Measurements from ENCODE around the gene SHLD1.
"Not testable (repeated sequence)": the region's sequence is repeated elsewhere in the genome, so short reads cannot be mapped to it uniquely, and the experiment has no call there.

SHLD1 gene

DNA sequence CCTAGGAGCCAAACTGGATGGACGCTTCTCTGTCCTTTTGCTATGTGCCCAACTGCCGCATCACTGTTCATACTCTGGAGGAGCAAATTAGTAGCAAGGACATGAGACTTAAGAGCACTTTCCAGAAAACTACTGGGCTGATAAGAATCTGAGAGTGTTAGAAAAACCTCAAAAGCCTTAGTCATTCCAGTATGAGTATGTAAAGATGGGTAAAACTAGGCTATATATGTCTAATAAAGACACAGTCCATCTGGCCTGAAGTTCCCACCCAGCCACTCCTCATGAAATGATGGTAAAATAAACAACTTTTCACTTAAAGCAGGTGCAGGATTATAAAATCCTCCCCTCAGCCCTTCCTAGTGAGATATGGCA lies 30.6 kb downstream of the SHLD1 start:
- DNase-seq (ENCODE audit: low read depth, low spot score), result no peak

DNA sequence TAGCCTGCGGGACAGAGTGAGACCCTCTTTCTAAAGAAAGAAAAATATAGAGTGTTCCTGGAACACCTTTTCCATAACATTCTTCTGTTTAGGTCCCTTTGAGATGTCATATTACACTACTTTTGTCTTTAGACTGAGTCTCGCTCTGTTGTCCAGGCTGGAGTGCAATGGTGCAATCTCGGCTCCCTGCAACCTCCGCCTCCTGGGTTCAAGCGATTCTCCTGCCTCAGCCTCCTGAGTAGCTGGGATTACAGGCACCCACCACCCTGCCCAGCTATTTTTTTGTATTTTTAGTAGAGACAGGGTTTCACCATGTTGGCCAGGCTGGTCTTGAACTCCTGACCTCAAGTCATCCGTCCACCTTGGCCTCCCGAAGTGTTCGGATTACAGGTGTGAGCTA lies 31.2 kb downstream of the SHLD1 start:
- not testable (repeated sequence) for DNase-seq (ENCODE audit: low read depth, low spot score)

DNA sequence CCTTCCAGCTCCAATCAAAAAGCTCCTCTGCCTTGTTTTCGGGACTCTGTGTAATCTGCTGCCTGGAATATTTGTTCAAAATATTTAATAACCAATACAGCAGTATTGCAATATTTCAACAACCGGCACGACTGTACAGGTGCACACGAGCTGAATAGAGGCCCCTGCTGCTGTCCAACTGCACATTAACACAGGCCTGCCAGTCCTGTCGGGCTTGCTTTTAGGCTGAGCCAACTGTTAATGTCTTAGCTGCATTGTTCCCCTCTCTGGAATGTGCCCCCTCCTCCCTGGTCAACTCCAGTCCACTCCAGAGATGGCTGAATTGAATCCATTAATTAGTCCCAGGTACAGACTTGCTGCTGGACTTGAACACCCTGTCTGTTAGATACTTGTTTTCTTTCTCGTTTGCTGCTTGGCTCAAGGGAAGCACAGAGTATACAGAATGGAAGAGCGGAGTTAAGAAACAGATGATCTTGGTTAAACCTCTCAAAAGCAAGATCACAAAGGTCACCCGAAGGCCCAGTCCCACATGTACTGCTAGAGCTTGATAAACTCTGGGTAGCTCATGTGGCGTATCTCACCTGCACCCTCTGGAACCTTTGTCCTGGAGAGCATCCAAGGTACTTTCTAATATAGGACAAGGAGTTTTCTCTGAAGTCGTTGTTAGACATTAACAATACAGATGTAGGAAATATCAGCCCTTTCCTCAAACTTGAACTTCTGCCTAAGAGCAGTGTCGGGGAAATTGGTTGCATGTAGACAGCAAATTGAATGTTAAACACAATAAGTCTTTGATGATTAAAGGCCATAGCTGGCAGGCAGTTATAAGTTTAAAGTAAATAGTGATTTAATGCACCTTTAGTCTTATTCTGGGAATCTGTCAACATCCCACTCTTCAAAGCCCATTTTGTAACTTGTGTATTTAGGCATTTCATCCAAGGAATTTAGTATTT lies 31.9 kb downstream of the SHLD1 start:
- no peak for DNase-seq (ENCODE audit: low read depth, low spot score)

DNA sequence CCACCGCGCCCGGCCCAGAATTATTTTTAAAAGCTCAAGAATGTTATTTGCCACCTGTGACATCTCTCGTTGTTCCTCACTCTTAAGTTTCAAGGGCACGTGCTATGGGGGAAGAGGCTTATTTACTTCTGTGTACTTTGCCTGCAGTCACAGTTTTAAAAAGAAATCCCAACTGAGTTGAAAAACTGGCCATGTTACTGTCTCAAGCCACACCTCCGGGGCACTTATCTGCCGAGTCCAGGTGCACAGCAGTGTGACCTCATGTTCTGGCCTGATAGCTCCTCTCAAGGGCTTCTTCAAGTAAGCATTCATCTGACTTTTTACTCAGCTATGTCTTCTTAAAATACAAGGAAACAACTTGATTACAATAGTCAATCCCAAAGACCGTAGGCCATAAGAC lies 34.5 kb downstream of the SHLD1 start:
- DNase-seq (ENCODE audit: low read depth, low spot score), result no peak

DNA sequence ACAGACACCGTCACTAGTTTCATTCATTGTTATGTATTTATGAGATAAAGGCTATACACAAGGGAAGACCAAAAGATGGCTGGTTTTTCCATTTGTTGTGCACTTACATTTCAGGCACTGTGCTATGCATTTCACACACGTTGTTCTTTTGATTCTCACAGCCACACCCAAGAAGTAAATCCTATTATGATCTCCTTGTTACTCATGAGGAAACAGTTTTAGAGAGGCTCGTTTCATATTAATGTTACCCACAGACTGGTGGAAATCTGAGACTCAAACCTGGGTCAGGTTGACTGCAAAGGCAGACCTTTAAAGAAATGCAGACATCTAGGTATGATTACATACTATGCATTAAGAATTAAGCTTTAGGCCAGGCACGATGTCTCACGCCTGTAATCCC lies 34.9 kb downstream of the SHLD1 start:
- no peak for DNase-seq (ENCODE audit: low read depth, low spot score)

DNA sequence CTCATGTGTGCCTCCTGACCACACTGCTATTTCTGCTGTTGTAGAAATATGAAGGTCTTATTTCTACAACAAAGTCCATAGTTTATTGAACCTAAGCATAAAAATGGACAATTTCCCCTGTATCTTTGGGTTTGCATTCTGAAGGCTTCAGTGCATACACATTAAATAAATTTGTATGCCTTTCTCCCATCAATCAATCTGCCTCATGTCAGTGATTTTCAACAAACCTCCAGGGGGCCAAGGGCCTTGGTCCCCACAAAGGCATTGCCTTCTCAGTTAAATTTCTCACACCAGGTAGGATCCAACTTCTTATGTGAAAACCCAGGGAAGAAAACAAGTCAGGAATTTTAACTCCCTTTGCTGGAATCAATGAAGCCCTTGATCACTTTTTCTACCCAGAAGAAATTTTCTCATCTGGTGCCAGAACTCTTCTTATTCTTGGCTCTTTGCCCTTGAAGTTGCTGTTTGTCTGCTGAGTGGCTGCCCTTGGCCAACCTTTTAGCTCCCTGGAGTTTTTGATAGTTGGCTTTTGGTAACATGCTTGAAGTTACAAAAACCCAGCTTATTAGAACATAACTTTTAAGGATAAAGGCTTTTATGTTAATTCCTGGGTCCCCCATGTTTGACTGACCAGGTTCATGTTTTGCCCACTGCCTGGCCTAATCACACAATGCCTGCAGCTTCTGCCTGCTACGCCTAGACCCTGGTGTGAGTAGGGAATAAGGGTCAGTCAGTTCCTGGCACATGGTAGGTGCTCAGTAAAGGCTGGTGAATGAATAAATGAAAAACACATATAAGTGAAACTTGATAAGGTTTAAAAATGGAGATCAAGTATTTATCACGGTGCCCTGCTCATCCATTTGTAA lies 37.0 kb downstream of the SHLD1 start:
- no peak for DNase-seq (ENCODE audit: low read depth, low spot score)

DNA sequence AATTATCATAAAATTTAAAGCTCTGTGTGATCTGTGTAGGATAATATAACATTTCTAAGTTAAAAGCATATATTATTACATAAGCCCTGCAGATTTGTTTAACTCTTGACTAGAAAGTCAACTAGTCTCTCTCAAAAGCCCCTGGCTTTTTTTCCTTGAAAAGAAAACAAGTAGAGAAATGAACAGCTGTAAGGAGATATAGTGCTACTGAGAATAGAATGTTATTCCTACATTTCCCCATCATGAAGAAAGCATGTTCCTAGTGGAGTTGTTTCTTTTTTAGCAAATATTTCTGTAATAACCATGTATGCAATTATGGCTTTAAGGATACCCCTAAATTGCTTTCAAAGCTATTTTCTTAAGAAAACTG lies 37.6 kb downstream of the SHLD1 start:
- no peak for DNase-seq (ENCODE audit: low read depth, low spot score)

DNA sequence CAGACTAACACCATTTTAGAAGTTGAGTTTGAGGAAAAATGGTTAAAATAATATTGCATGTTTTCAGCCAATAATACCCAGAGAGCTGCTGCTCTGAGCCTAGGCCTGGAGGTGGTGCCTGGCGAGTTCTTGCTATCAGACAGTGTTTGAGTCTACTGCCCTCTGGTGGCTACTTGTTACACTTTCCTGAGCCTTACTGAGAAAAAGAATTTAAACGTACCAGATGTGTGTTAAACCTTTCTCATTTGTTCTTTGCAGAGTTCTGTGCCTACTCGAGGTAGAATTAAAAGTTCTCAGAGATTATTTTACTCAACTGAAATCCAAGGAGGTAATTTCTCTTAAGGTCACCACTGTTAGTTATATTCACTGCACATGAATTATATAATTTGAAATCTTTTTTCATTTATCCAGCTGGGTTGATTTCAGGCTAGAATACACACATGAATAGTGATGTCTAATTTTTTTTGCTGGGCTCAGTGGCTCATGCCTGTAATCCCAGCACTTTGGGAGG lies 38.2 kb downstream of the SHLD1 start:
- peak; percentile 72 for DNase-seq (ENCODE audit: low read depth, low spot score)

DNA sequence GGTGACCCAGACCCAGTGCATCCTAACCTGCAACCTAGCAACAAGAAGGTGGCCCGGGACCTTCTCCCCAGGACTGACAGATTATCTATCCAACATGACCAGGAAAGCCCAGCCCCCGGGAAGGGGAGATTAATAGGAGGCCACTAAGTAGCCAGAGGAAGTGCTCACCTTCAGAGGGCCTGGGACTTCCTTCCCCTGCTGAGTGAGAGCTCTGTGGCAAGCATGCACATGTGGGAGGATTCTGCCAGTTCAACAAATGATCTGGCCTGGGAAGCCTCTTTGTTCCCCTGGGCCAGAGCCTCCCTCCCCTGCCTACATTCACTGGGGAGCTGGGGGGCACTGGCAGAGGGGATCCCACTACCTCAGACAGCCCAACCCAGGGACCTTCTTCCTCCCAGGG lies 39.6 kb downstream of the SHLD1 start:
- no peak for DNase-seq (ENCODE audit: low read depth, low spot score)

DNA sequence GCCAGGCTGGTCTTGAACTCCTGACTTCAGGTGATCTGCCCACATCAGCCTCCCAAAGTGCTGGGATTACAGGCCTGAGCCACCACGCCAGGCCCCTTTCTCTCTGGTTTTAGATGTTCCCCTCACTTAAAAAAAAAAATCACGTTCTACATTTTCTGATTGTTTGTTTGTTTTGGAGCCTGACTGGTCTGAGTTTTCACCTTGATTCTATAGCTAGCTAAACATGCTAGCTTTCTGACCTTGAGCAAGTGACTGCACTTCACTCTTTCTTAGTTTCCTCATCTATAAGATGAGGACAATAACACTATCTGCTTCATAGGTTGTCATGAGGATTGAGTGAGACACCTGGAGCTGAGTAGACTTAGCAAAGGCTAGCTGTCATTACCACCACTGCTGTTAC lies 43.7 kb downstream of the SHLD1 start:
- DNase-seq (ENCODE audit: low read depth, low spot score), result no peak

DNA sequence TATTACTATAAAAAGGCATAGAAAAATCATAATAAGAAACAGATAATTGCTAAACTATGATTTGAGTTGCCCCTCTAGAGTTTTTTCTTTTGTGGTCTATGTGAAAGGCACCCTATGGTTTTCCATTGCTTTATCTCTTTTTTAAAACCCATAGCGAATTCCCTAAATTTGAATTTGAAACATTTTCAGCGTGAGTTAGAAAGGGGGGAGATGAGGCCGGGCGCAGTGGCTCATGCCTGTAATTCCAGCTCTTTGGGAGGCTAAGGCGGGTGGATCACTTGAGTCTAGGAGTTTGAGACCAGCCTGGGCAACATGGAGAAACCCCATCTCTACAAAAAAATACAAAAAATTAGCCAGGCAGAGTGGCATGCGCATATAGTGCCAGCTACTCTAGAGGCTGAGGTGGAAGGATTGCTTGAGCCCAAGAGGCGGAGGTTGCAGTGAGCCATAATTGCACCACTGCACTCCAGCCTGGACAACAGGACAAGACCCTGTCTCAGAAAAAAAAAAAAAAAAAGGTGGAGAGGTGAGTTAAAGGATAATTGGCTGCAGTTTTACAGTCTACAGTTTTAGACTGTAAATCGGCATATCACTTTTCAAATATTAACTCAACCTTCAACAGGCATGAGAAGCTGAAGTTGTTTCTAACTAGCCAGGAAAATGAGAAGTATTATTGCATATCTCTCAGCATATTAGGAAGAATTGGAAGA lies 46.3 kb downstream of the SHLD1 start:
- no peak for DNase-seq (ENCODE audit: low read depth, low spot score)

DNA sequence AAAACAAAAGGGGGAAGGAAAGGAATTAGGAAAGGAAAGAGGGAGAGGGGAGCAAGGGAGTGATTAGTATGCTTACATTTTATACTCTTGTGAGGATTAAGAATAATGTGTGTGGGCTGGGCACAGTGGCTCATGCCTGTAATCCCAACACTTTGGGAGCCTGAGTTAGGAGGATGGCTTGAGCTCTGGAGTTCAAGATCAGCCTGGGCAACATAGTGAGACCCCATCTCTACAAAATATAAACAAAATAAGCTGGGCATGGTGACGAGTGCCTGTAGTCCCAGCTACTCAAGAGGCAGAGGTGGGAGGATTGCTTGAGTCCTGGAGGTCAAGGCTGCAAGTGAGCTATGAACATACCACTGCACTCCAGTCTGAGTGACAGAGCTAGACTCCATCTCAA lies 47.0 kb downstream of the SHLD1 start:
- no peak for DNase-seq (ENCODE audit: low read depth, low spot score)

DNA sequence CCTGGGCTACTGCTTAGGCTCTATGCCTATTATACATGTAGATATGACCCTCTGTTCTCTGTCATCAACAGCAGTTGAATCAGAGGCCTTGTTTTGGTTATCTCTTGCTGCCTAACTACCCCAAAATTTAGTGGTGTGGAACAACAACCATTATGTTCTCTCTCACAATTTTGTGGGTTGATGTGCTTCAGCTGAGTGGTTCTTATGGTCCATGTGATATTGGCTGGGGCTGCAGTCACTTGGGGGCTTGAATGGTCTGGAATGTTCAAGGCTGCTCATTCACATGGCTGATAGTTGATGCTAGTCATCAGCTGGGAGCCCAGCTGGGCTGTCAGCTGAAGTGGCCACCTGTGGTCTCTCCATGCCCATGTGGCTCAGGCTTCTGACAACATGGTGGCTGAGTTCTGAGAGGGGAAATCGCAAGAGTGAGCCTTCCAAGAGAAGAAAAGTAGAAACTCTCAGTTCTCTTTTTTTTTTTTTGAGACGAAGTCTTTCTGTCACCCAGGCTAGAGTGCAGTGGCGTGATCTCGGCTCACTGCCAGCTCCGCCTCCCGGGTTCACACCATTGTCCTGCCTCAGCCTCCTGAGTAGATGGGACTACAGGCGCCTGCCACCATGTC lies 47.8 kb downstream of the SHLD1 start:
- DNase-seq (ENCODE audit: low read depth, low spot score), result no peak

DNA sequence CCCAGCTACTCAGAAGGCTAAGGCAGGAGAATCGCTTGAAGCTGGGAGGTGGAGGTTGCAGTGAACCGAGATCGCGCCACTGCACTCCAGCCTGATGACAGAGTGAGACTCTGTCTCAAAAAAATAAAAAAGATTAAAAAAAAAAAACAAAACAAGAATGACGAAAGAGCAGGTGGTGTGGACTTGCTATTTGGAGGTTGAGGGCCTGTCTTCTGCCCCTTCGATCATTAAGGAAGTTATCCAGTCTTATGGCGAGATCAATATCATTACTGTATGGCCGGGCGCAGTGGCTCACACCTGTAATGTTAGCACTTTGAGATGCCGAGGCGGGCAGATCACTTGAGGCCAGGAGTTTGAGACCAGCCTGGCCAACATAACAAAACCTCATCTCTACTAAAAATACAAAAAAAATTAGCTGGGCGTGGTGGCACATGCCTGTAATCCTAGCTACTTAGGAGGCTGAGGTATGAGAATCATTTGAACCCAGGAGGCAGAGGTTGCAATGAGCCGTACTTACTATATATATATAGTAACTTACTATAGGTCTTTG lies 53.6 kb downstream of the SHLD1 start:
- not testable (repeated sequence) for DNase-seq (ENCODE audit: low read depth, low spot score)

DNA sequence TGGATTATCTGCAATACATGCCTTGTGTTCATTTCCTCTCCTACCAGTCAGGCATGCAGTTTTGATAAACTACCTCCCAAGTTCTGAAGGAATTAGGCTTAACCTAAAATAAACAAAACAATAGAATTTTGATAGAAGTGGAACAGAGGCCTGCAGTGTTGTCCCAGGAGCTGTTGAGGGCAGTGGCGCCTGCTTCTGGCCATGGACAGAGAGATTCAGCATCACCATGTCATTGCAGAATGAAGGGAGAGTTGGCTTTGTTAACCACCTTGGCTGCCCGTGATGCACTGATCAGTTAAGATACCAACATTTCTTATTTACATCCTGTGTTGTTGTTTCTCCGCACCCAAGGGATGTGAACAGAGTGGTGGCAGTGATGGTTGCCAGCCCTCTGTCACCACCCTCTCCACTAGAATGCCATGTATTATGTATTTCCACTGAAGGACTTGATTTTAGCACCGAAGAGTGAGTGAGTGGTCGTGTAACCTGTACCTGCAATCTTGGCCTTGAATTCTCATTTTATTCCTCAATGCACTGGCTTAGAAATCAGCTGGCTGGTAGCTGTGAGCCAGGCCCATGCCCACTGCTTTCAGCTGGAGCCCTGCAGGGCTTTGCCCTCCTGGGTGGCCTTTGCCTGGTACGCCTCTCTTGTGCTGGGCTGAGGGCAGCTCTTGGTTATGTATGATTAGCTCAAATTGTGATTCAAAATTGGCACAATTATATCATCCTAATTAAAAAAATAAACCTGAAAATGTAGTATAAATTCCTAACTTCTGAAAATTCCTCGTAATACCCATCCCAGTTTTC lies 56.5 kb downstream of the SHLD1 start:
- DNase-seq (ENCODE audit: low read depth, low spot score), result no peak

DNA sequence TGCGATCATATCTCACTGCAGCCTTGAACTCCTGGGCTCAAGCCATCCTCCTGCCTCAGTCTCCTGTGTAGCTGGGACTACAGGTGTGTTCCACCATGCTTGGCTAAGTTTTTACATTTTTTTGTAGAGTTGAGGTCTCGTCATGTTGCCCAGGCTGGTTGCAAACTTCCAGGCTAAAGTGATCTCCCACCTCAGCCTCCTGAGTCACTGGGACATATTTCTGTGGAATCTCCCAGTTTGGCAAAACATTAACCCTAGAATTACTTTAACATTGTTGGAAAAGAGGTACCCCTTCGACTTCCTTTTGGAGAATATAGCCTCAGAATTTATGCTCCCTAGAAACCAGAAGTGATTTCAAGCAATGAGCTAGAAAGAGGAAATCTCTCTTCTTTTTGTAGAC lies 57.2 kb downstream of the SHLD1 start:
- no peak for DNase-seq (ENCODE audit: low read depth, low spot score)

DNA sequence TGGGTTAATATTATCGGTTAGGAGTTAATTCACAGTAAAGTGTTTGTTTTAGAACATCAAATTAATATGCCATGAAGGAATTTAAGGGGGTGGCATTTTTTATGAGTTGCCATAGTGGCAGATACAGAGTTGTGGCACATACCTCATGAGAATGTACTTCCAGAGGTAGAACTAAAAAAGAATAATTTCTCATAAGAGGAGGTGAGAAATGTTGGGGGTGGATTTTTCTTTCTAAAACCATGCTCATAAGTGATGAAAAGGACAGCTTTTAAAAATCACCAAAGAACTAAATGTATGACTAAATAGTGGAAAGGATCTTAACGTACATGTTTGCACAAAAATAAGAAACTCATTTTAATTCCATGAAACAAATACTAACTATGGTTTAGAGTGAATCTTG lies 58.7 kb downstream of the SHLD1 start:
- DNase-seq (ENCODE audit: low read depth, low spot score), result no peak

DNA sequence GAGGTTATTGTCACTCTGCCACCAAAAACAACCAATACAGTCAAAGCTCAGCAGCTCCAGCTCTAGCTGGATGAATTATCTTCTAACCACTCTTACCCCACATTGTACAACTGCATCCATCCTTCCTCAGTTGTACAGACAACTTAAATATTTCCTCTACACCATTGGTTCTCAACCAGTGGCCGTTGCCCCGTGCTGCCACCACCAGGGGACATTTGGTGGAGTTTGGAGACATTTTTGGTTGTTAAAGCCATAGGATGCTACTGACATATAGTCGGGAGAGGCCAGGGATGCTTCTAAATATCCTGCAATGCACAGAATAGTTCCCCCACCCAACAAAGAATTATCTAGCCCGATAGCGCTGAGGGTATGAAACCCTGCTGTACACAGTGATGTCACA lies 59.3 kb downstream of the SHLD1 start:
- DNase-seq (ENCODE audit: low read depth, low spot score), result no peak

DNA sequence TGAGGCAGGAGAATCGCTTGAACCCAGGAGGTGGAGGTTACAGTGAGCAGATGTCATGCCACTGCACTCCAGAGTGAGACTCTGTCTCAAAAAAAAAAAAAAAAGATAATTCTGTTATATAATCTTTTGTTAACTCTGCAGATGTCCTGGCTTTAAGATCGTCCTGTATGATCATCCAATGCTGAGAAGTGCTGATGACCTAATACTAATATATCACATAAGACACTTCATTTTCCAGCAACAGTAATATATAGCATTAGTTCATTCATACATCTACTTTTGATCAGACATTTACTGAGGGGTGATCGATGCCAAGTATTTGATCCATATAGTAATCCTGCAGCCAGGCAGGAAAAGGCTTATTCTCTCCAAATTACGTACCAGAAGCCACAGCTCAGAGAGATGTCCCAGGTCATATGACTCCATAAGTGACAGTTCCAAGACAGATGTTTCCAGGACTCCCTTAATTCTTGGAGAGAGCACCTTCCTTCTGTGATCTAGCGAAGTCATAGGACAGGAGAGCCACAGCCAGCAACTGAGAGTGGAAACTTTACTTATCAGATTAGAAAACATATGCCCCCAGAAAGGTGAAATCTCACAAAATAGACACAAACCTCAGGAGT lies 60.7 kb downstream of the SHLD1 start:
- DNase-seq (ENCODE audit: low read depth, low spot score), result no peak

DNA sequence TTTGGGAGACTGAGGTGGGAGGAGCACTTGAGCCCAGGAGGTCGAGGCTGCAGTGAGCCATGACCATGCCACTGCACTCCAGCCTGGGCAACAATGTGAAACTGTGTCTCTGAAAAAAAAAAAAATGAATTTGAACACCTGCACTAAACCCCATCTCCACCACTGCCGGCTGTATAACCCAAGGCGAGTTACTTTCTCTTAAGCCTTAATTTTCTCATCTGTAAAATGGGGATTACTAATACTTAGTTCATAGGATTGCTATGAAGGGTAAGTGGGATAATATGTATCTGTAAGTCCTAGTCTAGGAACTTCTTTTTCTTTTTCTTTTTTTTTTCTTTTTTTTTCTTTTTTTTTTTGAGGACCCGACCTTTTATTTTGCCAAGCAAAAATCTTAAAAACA lies 61.5 kb downstream of the SHLD1 start:
- no peak for DNase-seq (ENCODE audit: low read depth, low spot score)

Data from activated CD4-positive, CD25-positive, alpha-beta regulatory T cell treated with anti-CD3 and anti-CD28 coated beads, Interleukin-2, amount 50 U/mL, for 16 hours (primary cell).